ENCODE data around the gene PDGFRB.

Gene PDGFRB

GRCh38 chr5:150143350-150144245 is 12.0 kb downstream of the PDGFRB start:
- DNase-seq = no peak

GRCh38 chr5:150142959-150143349 is 12.7 kb downstream of the PDGFRB start:
- no peak for DNase-seq

GRCh38 chr5:150142185-150142958 is 13.3 kb downstream of the PDGFRB start:
- no peak for DNase-seq

- DNase-seq = no peak
Observed at GRCh38 chr5:150141544-150142184, 14.0 kb downstream of the PDGFRB start.

- no peak for DNase-seq
Observed at GRCh38 chr5:150140830-150141229, 14.8 kb downstream of the PDGFRB start.

GRCh38 chr5:150139334-150139733 is 16.3 kb downstream of the PDGFRB start:
- DNase-seq = no peak

- DNase-seq = no peak
Observed at GRCh38 chr5:150138551-150139265, 16.9 kb downstream of the PDGFRB start.

GRCh38 chr5:150137997-150138396 is 17.6 kb downstream of the PDGFRB start:
- no peak for DNase-seq

- no peak for DNase-seq
Observed at GRCh38 chr5:150137168-150137957, 18.3 kb downstream of the PDGFRB start.

GRCh38 chr5:150136305-150137167 is 19.1 kb downstream of the PDGFRB start:
- DNase-seq = no peak

GRCh38 chr5:150135557-150136304 is 19.9 kb downstream of the PDGFRB start:
- no peak for DNase-seq

GRCh38 chr5:150134198-150134588 is 21.5 kb downstream of the PDGFRB start:
- no peak for DNase-seq

GRCh38 chr5:150133581-150134197 is 22.0 kb downstream of the PDGFRB start:
- no peak for DNase-seq

- DNase-seq = no peak
Observed at GRCh38 chr5:150132740-150133139, 22.9 kb downstream of the PDGFRB start.

GRCh38 chr5:150131978-150132694 is 23.5 kb downstream of the PDGFRB start:
- DNase-seq = no peak

GRCh38 chr5:150131461-150131860 is 24.2 kb downstream of the PDGFRB start:
- no peak for DNase-seq

GRCh38 chr5:150130493-150130922 is 25.1 kb downstream of the PDGFRB start:
- no peak for DNase-seq

- DNase-seq = peak in 1 of 2 experiments; percentile 28
Observed at GRCh38 chr5:150129813-150130492, 25.7 kb downstream of the PDGFRB start.
